ENCODE data around the gene PPP2R3C. TPM values are rescaled to one million over a fixed set of nuclear protein-coding genes. Genes with fewer than 3 reads are reported as not detected.

The PPP2R3C gene
- total and polyA plus RNA-seq, 4 donors, result 6.9 to 19.4 (median 12.2) TPM

DNA sequence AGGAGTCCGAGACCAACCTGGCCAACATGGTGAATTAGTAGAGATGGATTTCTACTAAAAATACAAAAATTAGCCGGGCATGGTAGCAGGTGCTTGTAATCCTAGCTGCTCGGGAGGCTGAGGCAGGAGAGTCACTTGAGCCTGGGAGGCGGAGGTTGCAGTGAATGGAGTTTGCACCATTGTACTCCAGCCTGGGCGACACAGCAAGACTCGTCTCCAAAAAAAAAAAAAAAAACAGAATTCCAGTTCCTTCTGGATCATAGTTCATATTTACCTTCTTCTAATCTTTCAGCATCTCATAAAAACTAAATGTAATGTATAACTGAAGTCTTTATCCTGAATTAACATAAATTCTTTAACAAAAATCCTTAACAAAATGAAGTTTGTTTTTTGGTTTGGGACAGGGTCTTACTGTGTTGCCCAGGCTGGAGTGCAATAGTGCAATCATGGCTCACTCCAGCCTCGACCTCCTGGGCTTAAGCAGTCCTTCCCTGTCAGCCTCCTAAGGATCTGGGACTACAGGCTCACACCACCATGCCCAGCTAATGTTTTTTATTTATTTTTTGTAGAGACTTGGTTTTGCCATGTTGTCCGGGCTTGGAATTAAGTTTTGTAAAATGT lies 38.1 kb downstream of the PPP2R3C start:
- WGBS, result 90% methylated on average over 8 of the region's 8 CpGs
- Histone ChIP-seq H3K27me3 (ENCODE audit: control insufficient read depth in 4 of 4, insufficient read depth in 4 of 4, low read length in 3 of 4) (no peaks in the 10 kb centered on the region), H3K4me1 (ENCODE audit: control insufficient read depth in 4 of 4, insufficient read depth in 4 of 4, low read length in 3 of 4) (peaks cover 4 to 9% (median 9%) of the 10 kb centered on the region in 4 donors), H3K27ac (ENCODE audit: low read depth in 1 of 2, low read length in 2 of 2) (no peak overlapping the region), H3K36me3 (ENCODE audit: control insufficient read depth in 4 of 4, insufficient read depth in 3 of 4, low read depth in 1 of 4, low read length in 3 of 4) (peaks cover 5 to 34% (median 18%) of the 10 kb centered on the region in 4 donors), H3K9me3 (ENCODE audit: control insufficient read depth in 4 of 4, low read length in 3 of 4) (no peaks in the 10 kb centered on the region), H3K9ac (ENCODE audit: low read depth in 1 of 2, low read length in 2 of 2) (no peak overlapping the region), H3K4me3 (ENCODE audit: low read depth in 1 of 3, low read length in 3 of 3) (no peak overlapping the region)
- no peak for DNase-seq (ENCODE audit: low spot score)
- TF ChIP-seq HNF4A (conservative IDR thresholded peaks at IDR 0.05) (no peak), JUND (IDR thresholded peaks at IDR 0.05) (no peak), HNF4G (IDR thresholded peaks at IDR 0.05) (no peak), FOXA1 (IDR thresholded peaks at IDR 0.05) (no peak), EGR1 (IDR thresholded peaks at IDR 0.05; ENCODE audit: low read depth in 2 of 2) (no peak), ATF3 (IDR thresholded peaks at IDR 0.05) (no peak)
- TF ChIP-seq, protein P1, sequence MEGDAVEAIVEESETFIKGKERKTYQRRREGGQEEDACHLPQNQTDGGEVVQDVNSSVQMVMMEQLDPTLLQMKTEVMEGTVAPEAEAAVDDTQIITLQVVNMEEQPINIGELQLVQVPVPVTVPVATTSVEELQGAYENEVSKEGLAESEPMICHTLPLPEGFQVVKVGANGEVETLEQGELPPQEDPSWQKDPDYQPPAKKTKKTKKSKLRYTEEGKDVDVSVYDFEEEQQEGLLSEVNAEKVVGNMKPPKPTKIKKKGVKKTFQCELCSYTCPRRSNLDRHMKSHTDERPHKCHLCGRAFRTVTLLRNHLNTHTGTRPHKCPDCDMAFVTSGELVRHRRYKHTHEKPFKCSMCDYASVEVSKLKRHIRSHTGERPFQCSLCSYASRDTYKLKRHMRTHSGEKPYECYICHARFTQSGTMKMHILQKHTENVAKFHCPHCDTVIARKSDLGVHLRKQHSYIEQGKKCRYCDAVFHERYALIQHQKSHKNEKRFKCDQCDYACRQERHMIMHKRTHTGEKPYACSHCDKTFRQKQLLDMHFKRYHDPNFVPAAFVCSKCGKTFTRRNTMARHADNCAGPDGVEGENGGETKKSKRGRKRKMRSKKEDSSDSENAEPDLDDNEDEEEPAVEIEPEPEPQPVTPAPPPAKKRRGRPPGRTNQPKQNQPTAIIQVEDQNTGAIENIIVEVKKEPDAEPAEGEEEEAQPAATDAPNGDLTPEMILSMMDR (IDR thresholded peaks at IDR 0.05; ENCODE audit: low read depth, low read length, missing input control), result no peak
- TF ChIP-seq, protein P2, sequence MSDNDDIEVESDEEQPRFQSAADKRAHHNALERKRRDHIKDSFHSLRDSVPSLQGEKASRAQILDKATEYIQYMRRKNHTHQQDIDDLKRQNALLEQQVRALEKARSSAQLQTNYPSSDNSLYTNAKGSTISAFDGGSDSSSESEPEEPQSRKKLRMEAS (IDR thresholded peaks at IDR 0.05), result no peak
- TF ChIP-seq, protein P3, sequence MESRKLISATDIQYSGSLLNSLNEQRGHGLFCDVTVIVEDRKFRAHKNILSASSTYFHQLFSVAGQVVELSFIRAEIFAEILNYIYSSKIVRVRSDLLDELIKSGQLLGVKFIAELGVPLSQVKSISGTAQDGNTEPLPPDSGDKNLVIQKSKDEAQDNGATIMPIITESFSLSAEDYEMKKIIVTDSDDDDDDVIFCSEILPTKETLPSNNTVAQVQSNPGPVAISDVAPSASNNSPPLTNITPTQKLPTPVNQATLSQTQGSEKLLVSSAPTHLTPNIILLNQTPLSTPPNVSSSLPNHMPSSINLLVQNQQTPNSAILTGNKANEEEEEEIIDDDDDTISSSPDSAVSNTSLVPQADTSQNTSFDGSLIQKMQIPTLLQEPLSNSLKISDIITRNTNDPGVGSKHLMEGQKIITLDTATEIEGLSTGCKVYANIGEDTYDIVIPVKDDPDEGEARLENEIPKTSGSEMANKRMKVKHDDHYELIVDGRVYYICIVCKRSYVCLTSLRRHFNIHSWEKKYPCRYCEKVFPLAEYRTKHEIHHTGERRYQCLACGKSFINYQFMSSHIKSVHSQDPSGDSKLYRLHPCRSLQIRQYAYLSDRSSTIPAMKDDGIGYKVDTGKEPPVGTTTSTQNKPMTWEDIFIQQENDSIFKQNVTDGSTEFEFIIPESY (IDR thresholded peaks at IDR 0.05), result no peak

DNA sequence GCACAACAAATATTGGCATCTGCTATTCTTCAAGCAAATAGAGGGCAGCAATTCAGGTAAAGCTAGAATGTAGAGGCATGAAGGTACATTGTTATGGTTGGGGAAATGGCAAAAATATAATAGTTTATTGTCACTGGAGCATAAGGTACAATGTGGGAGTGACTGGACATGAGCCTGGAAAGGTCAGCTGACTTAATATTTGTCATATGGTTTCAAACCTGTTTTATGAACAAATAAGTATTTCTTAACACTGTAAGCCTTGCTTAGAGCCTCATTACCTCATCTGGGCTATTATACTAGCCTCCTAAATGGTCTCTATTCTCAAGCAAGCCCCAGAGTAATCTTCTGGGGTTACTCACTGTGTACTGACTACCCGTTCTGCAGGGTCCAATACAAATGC lies 42.0 kb downstream of the PPP2R3C start:
- TF ChIP-seq NR2F2 (IDR thresholded peaks at IDR 0.05), result no peak
- TF ChIP-seq TAF1 (conservative IDR thresholded peaks at IDR 0.05), result no peak
- peak in 1 of 2 donors; percentile 6 for TF ChIP-seq HNF4A (conservative IDR thresholded peaks at IDR 0.05)
- TF ChIP-seq, protein P2 (IDR thresholded peaks at IDR 0.05), result no peak
- TF ChIP-seq REST (IDR thresholded peaks at IDR 0.05), result no peak
- TF ChIP-seq, protein P1 (IDR thresholded peaks at IDR 0.05; ENCODE audit: low read depth, low read length, missing input control), result no peak
- TF ChIP-seq RXRA (IDR thresholded peaks at IDR 0.05), result peak in 1 of 2 donors; percentile 17
- no peak for TF ChIP-seq EGR1 (IDR thresholded peaks at IDR 0.05; ENCODE audit: low read depth in 2 of 2)
- TF ChIP-seq RAD21 (IDR thresholded peaks at IDR 0.05), result no peak
- DNase-seq (ENCODE audit: low spot score), result no peak
- H3K9me3 ChIP-seq (ENCODE audit: control insufficient read depth in 4 of 4, low read length in 3 of 4), result no peaks in the 10 kb centered on the region
- H3K4me1 ChIP-seq (ENCODE audit: control insufficient read depth in 4 of 4, insufficient read depth in 4 of 4, low read length in 3 of 4), result peaks cover 7 to 17% (median 15%) of the 10 kb centered on the region in 4 donors
- H3K27me3 ChIP-seq (ENCODE audit: control insufficient read depth in 4 of 4, insufficient read depth in 4 of 4, low read length in 3 of 4), result no peaks in the 10 kb centered on the region
- WGBS, result 75% methylated on average over 1 of the region's 1 CpG
- H3K4me3 ChIP-seq (ENCODE audit: low read depth in 1 of 3, low read length in 3 of 3), result no peak overlapping the region
- H3K36me3 ChIP-seq (ENCODE audit: control insufficient read depth in 4 of 4, insufficient read depth in 3 of 4, low read depth in 1 of 4, low read length in 3 of 4), result peaks cover 3 to 14% (median 8%) of the 10 kb centered on the region in 4 donors
- H3K9ac ChIP-seq (ENCODE audit: low read depth in 1 of 2, low read length in 2 of 2), result no peak overlapping the region
- H3K27ac ChIP-seq (ENCODE audit: low read depth in 1 of 2, low read length in 2 of 2), result no peak overlapping the region
